DMS153 (cell line): ENCODE results near the gene TEX51.

Source experiments
- DNase-seq: peaks from one replicate; lab custom pipeline; 2025; lab: John Stamatoyannopoulos, UW

The TEX51 gene

GRCh38 chr2:126878601-126879000, 20.1 kb upstream of the TEX51 start:
- no peak for DNase-seq

GRCh38 chr2:126879348-126880298, 19.1 kb upstream of the TEX51 start:
- no peak for DNase-seq

- no peak for DNase-seq
These were observed 18.4 kb upstream of the TEX51 start for GRCh38 chr2:126880324-126880723.

GRCh38 chr2:126880817-126881216, 17.9 kb upstream of the TEX51 start:
- DNase-seq: no peak

GRCh38 chr2:126881591-126881990, 17.1 kb upstream of the TEX51 start:
- no peak for DNase-seq

- no peak for DNase-seq
These were observed 16.5 kb upstream of the TEX51 start for GRCh38 chr2:126882181-126882580.

- no peak for DNase-seq
These were observed 15.7 kb upstream of the TEX51 start for GRCh38 chr2:126882736-126883665.

- no peak for DNase-seq
These were observed 15.0 kb upstream of the TEX51 start for GRCh38 chr2:126883666-126884040.

- DNase-seq: no peak
These were observed 13.6 kb upstream of the TEX51 start for GRCh38 chr2:126884861-126885750.

- no peak for DNase-seq
These were observed 12.9 kb upstream of the TEX51 start for GRCh38 chr2:126885751-126886210.

- no peak for DNase-seq
These were observed 12.3 kb upstream of the TEX51 start for GRCh38 chr2:126886211-126886915.

- no peak for DNase-seq
These were observed 11.8 kb upstream of the TEX51 start for GRCh38 chr2:126886916-126887280.

- DNase-seq: no peak
These were observed 11.2 kb upstream of the TEX51 start for GRCh38 chr2:126887506-126887905.

GRCh38 chr2:126888046-126888445, 10.6 kb upstream of the TEX51 start:
- no peak for DNase-seq

- DNase-seq: no peak
These were observed 9.6 kb upstream of the TEX51 start for GRCh38 chr2:126889071-126889470.

GRCh38 chr2:126889496-126890135, 9.1 kb upstream of the TEX51 start:
- DNase-seq: no peak

GRCh38 chr2:126890136-126890510, 8.6 kb upstream of the TEX51 start:
- DNase-seq: no peak

GRCh38 chr2:126890551-126891450, 7.9 kb upstream of the TEX51 start:
- no peak for DNase-seq

- DNase-seq: no peak
These were observed 6.8 kb upstream of the TEX51 start for GRCh38 chr2:126891681-126892500.
